Ecto neural progenitor cell (in vitro differentiated cells): Measurements from ENCODE around the gene ABAT.
"Not testable (repeated sequence)": the region's sequence is repeated elsewhere in the genome, so short reads cannot be mapped to it uniquely, and the experiment has no call there.

ENCODE experiments used
- DNase-seq: peaks from one replicate; pipeline ENCODE4 v3.0.0-alpha.2; 2018; ENCODE audit warnings: low spot score

ABAT gene

DNA sequence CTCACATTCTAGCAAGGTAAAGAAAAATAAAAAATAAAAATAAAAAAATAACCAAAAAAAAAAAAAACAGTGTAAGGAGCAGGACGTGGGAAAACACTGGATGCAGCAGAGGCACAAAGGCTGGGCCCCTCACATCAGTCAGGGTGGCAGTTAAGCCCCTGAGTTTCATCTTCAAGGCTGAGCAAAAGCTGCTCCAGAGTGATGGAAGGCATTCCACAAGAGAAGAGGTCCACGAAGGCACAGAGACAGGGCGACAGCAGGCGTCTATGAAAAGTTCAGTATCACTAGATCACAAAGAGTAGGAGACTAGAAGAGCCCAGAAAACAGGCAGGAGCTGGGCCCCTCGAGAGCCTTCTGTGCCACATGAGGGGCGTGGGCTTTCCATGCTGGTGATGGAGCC lies 111.0 kb downstream of the ABAT start:
- no peak for DNase-seq

GRCh38 chr16:8786316-8786715 lies 111.9 kb downstream of the ABAT start:
- not testable (repeated sequence) for DNase-seq

DNA sequence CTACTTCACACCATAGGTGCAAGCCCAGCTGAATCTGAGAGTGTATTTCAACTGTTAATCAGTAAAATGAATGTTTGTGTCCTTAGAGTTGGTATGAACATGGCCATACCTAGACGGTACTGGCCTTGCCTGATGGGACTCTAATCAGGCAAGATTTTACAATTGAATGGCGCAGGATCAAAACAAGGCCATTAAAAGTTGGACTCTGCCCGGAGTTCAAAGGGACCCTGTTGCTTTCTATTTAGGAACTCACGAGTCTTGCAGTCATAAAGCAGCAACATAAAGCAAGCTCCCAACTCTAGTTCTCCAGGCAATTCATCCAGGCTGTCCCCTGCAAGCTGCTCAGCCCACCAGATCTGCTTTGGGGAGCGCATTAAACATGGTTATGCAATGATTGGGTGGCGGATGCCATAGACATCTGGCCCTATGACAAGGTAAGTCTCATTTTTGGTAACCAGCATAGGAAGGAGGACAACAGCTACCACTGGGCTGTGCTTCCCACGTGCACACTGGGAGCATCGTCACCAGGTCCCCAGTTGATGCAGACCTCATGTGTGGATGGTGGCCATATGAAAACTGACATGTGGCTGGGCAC lies 114.3 kb downstream of the ABAT start:
- no peak for DNase-seq

DNA sequence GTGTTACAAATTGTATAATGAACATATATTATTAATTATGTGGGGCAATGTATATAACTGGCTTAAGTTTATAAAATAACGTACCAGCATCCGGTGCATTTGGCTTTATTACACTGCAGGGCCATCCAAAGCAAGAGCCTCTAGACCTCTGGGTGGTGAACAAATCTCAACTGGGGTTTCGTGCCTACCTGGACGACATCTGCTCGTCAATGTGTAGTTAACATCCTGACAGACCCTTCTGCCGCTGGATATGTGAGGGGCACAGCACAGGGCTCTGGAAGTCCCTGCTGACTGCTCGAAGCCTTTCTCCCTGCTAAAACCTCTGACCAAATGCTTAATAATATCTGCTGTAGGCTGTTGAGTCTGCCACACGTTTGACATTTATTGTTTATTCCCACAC lies 120.7 kb downstream of the ABAT start:
- DNase-seq, result no peak

DNA sequence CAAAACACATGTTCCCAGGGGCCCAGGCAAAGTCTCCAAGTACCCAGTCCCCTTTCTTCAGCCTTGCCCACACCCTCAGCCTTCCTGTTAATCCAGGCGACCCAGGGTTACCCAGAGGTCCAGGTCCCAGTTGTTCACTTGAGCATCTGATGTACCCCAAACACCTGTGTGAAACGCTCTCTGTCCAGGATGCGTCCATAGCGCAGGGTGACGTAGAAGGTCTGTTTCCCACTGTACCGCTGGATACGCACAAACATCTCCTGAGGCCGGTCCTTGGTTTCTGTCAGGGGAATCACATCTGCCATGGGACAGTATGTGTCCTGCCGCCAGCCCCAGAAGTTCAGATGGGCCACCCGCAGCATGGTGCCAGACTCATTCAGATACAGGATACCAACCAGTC lies 121.4 kb downstream of the ABAT start:
- no peak for DNase-seq

GRCh38 chr16:8796469-8797363 lies 122.3 kb downstream of the ABAT start:
- DNase-seq, result no peak

DNA sequence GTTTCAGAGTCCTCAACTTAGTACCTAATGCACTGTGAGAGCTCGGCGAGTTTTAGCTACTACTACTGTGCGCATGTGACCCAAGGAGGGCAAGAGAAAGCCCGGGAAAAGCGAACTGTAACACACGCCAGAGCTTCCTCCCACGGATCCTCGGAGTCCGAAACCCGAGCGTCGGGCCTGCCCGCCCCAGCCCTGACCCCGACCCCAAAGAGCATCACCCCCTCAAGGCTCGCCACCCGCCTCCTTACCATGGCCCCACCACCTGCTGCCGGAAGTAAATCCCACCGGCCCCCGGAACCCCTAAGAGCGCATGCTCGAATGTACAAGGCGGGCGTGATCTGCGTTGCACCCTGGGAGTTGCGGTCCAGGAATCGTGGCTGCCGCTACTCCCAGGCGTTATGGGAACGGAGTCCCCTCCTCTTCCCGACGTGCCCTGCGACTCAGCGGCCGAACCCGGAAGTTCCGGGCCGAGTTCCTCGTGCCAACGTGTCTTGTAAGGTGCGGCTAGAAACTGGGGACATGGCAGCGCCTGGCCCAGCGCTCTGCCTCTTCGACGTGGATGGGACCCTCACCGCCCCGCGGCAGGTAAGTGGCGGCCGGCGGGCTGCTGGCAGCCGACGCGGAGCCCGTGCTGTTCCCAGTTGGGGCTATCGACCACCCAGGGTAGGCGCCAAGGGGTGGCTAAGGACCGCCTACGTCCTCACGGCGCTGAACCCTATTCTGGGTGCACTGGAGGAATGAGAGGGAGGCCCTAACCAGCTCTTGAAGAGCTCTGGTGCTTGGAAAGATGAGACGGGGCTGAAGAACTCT lies 123.2 kb downstream of the ABAT start, which contains the start of the genes PMM2 and TMEM186:
PMM2 (plus strand) TSS at position 476 of the 810 bp plus-strand sequence; CDS start at position 520, 44 bp downstream.
TMEM186 (minus strand) TSS at position 276 of the 810 bp plus-strand sequence; CDS start at position 251, 25 bp downstream.
- peak; percentile 96 for DNase-seq

DNA sequence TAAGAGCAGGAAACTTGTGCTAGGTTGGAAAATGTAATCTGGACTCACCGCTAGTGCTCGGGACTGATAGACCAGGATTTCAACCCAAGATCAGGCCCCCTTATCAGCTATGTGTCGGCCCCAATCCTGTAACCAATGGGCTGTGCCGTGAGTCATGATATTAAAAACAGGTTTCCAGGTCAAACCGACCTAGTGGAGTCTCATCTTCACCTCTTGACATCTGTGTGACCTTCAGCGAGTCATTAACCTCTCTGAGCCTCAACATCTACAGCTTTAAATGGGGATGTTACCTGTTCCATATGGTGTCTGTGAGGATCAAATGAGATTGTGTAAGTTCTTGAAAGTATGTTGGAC lies 123.7 kb downstream of the ABAT start:
- no peak for DNase-seq

- DNase-seq, result no peak
These were observed 124.2 kb downstream of the ABAT start for GRCh38 chr16:8798535-8799157.

- no peak for DNase-seq
These were observed 127.3 kb downstream of the ABAT start for GRCh38 chr16:8801701-8802100.

DNA sequence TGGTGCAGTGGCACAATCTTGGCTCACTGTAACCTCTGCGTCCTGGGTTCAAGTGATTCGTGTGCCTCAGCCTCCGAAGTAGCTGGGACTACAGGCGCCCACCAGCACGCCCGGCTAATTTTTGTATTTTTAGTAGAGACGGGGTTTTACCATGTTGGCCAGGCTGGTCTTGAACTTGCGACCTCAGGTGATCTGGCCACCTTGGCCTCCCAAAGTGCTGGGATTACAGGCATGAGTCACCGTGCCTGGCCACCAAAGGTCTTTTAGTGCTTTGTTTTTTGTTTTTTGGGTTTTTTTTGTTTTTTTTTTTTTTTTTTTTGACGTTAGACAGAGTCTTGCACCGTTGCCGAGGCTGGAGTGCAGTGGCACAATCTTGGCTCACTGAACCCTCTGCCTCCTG lies 129.3 kb downstream of the ABAT start:
- DNase-seq, result not testable (repeated sequence)

- DNase-seq, result no peak
These were observed 129.9 kb downstream of the ABAT start for GRCh38 chr16:8804313-8804712.

DNA sequence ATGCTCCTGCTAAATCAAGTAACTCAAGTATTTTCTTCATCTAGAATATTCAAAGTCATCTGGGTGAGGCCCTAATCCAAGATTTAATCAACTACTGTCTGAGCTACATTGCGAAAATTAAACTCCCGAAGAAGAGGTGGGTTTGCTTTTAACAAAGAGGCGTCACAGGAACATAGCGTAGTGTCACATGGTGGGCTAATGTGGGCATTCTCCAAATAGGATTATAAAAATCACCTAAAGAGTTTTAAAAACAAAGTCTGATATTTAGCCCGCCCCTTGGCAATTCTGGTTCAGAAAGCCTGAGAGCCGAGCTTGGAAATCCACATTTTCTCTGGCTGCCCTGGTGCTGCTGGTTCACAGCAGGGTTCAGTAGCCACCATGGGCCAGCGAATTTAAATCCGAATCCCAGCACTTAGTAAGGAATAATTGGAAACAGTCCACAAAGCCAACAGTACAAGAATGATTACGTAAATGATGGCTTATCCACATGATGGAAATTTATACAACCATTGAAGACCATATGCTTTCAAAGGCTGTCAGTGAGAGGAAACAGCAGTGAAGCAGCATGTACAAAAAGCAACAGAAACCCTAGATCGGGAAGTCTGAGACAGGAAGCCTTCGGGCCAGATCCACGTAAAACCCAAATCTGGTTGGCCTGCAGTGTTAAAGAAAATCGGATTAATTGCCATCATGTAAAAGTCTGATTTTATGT lies 132.0 kb downstream of the ABAT start:
- no peak for DNase-seq

DNA sequence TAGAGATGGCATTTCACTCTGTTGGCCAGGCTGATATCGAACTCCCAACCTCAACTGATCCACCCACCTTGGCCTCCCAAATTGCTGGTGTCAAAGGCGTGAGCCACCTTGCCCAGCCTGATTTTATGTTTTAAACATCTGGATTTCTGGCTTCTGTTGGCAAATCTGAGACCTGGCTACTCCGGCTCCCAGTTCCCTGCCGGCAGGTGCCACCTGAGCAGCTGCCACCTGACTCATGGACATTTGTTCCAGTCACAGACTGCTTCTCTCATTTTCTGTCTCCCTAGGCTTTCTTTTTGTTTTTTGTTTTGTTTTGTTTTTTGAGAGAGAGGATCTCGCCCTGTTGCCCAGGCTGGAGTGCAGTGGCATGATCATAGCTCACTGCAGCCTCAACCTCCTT lies 132.8 kb downstream of the ABAT start:
- DNase-seq, result no peak

- no peak for DNase-seq
These were observed 133.6 kb downstream of the ABAT start for GRCh38 chr16:8808009-8808408.

DNA sequence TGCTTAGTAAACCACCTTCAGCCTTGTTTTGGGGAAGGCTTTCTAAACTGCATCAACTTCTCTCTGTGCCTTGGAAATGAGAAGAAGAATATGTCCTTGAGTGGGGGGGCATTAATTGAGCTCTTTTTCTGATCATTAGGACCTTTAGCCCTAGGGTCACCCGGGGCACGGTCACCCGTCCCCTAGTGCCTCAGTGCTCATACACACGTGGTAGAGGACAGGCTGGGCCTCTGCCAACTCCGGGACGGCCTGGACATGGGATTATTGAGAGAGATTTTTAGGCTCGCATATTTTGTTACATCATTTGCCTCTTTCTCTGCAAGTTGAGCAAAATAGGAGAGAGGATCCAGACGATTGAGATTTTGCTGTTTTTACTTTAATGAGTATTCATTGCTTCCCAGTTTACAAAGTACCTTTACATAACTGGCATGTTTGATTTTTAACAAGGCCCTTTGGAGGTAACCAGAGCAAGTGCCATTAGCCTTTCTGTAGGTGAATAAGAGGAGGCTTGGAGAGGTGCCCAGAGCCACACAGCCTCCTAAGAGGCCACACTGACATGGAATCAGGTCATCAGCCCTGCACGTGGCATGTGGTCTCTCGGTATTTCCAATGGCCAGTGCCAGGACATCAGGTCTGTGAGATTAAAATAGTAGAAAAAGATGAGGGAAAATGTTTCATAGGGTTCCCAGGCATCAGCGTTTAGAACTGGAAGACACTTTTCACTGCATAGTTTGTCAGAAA lies 134.4 kb downstream of the ABAT start:
- no peak for DNase-seq

DNA sequence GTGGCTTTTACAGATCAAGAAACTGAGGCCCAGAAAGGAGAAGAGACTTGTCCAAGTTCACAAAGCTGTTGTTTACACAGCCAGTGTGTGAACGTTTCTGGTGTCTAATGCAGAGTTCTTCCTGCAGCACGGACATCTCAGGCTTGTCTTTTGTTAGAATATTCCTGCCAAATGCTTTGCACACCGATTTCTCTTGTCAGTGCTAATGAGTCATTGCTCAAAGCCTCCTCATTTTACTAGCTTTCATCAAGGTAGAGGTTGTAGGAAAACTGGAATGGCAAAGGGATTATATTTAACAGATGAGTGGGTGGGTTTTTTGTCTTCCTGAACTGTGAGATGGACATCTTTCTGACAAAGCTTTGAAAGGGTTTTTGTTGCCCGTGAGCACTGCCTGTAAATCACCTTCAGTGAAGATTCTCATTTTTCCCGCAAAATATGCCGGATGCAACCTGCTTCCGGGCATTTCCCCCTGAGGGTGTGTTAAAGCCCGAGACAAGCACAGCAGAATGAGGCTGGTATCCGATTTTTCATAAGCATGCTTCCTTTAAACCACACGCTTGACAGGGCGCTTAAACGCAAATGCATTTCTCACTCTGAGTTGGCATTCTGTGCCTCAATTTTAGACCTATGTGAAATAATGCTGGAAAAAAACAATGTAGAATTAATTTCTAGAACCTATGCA lies 137.9 kb downstream of the ABAT start:
- DNase-seq, result no peak

DNA sequence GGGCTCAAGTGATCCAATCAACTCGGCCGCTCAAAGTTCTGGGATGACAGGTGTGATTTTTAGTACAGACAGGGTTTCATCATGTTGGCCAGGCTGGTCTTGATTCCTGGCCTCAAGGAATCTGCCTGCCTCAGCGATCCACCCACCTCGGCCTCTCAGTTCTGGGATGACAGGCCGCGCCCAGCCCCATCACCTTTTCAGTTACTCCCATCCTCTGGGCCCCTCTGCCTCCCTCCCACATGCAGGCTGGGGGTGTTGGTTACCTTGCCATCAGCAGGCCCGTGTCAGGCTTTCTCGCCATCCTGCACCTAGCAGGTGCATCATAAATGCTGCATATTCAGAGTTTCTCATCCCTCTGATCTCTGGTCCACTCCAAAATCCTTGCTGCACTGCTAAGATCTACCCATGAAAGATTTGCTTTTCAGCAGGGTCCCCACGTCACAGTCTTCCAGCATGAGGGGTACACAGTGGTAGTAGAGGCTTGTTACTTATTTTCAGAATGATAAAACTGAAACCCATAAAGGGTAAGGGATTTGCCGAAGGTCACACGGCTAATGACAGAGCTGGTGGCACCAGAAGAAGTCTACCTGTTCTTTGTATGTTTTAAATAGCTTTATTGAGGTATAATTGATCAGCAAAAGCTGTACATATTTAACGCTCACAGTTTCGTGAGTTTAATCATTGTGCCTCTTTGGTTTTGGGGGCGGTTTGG lies 139.8 kb downstream of the ABAT start:
- DNase-seq, result no peak

DNA sequence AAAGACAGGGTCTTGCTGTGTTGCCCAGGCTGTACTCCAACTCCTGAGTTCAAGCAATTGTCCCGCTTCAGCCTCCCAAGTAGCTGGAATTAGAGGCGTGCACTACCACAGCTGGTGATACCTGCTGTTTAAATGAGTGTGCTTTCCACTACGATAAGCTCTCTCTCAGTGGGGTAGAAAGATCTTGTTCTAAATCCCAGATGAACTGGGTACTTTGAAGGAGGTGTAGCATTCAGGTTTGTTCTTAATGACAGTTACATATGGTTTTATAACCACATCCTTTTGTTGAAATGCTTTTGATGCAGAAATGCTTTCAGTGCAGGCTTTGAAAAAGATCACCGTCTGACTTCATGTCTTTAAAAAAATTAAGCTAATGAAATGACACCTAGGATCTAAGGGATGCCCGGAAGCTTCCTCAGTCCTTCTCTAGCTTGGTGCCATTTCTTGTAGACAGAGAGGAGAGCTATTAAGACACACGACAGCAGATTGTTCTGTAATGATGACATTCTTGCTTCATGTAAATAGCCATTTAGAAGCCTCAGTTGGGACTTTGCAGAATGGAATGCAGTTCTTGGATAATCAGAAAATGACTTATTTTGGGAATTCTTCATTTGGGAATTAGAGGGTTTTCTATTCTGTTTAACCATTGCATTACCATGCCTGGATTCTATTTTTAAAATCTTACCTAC lies 142.7 kb downstream of the ABAT start:
- no peak for DNase-seq
